Erythroblast (primary cell): Measurements from ENCODE around the gene NR1D2.

Source experiments
- GATA1 ChIP-seq: IDR thresholded peaks from 2 replicates; pipeline ENCODE4 v1.6.1; 2011; ENCODE audit warnings: low read depth, mild to moderate bottlenecking, control low read depth, low read length, moderate library complexity
- POLR2A ChIP-seq: IDR thresholded peaks from 2 replicates; pipeline ENCODE4 v1.6.1; 2011; ENCODE audit warnings: mild to moderate bottlenecking, low read length

GRCh38 chr3:23919628-23920027, 25.5 kb upstream of the NR1D2 start:
- TF ChIP-seq POLR2A (no peak), GATA1 (no peak)
